HEK293T (cell line): ENCODE measurements around the gene CDC25B.

Experiments used
- FOXK2 ChIP-seq: fragments of 450-650 bp; IDR thresholded peaks from 2 replicates; pipeline ENCODE4 v1.6.1; 2016; ENCODE audit warnings: mild to moderate bottlenecking
- FOXM1 ChIP-seq: fragments of 450-650 bp; IDR thresholded peaks from 2 replicates; pipeline ENCODE4 v1.6.1; 2017; ENCODE audit warnings: mild to moderate bottlenecking, borderline replicate concordance
- SP1 ChIP-seq: fragments of 450-650 bp; IDR thresholded peaks from 2 replicates; pipeline ENCODE4 v1.6.1; 2017
- TARDBP ChIP-seq: fragments of 450-650 bp; IDR thresholded peaks from 2 replicates; pipeline ENCODE4 v1.6.1; 2016

- TF ChIP-seq FOXK2 (no peak), FOXM1 (no peak), SP1 (no peak), TARDBP (no peak)
Observed at GRCh38 chr20:3813848-3814581, 17.9 kb downstream of the CDC25B start.
